SU-DHL-6 (cell line): ENCODE data around the gene SLX4.

Experiments
- H2AFZ ChIP-seq: fragments of 200-600 bp; sonication (generic); 2 replicates; pipeline ENCODE4 v1.6.1; 2014; ENCODE audit warnings: low read depth, mild to moderate bottlenecking, moderate library complexity, mixed read lengths, antibody characterized with exemption, low read length; ENCODE audit not compliant: severe bottlenecking
- H3F3A ChIP-seq: fragments of 200-600 bp; shearing (Covaris generic); 2 replicates; pipeline ENCODE4 v1.6.0; 2016; ENCODE audit warnings: antibody characterized with exemption, mild to moderate bottlenecking; ENCODE audit not compliant: insufficient read depth
- H3K27ac ChIP-seq: fragments of 200-600 bp; sonication (generic); 2 replicates; pipeline ENCODE4 v1.5.1; 2016; ENCODE audit warnings: low read depth, mild to moderate bottlenecking, low read length, moderate library complexity, mixed read lengths
- H3K27me3 ChIP-seq: fragments of 200-600 bp; sonication (generic), shearing (Covaris generic); 2 replicates; pipeline ENCODE4 v1.6.0; 2014; ENCODE audit warnings: mild to moderate bottlenecking, low read length
- H3K36me3 ChIP-seq: fragments of 200-600 bp; sonication (generic); 2 replicates; pipeline ENCODE4 v1.6.1; 2014; ENCODE audit warnings: mild to moderate bottlenecking, low read length, mixed read lengths
- H3K4me2 ChIP-seq: fragments of 300-600, 200-600 bp; shearing (Covaris generic), sonication (generic); 2 replicates; pipeline ENCODE4 v1.6.0; 2014; ENCODE audit warnings: low read length, low read depth, mild to moderate bottlenecking; ENCODE audit not compliant: poor library complexity, severe bottlenecking
- H3K4me3 ChIP-seq: fragments of 200-600 bp; sonication (generic); 2 replicates; pipeline ENCODE4 v1.5.1; 2014; ENCODE audit warnings: antibody characterized with exemption, low read length, mild to moderate bottlenecking, mixed read lengths; ENCODE audit not compliant: insufficient read depth, poor library complexity, severe bottlenecking
- H3K79me2 ChIP-seq: fragments of 200-600 bp; sonication (generic); 2 replicates; pipeline ENCODE4 v1.6.1; 2014; ENCODE audit warnings: mild to moderate bottlenecking, low read length, moderate library complexity; ENCODE audit not compliant: insufficient read depth
- H3K9ac ChIP-seq: fragments of 200-600 bp; sonication (generic); 2 replicates; pipeline ENCODE4 v1.7.0; 2014; ENCODE audit warnings: mild to moderate bottlenecking, low read length
- H3K9me2 ChIP-seq: fragments of 200-600 bp; sonication (generic); replicated peaks from 2 replicates; pipeline ENCODE4 v1.6.1; 2014; ENCODE audit warnings: low read length; ENCODE audit not compliant: insufficient read depth
- H3K9me3 ChIP-seq: fragments of 200-600 bp; sonication (generic); 2 replicates; pipeline ENCODE4 v1.6.1; 2014; ENCODE audit warnings: low read length, mixed read lengths; ENCODE audit not compliant: insufficient read depth
- H4K20me1 ChIP-seq: fragments of 200-600 bp; sonication (generic); 2 replicates; pipeline ENCODE4 v1.6.1; 2014; ENCODE audit warnings: low read depth, mild to moderate bottlenecking, antibody characterized with exemption, low read length, moderate library complexity, mixed read lengths
- EZH2phosphoT487 ChIP-seq: fragments of 200-600 bp; sonication (generic), shearing (Covaris generic); conservative IDR thresholded peaks from 2 replicates; pipeline ENCODE4 v1.6.1; 2018; ENCODE audit warnings: mild to moderate bottlenecking, antibody characterized with exemption, low read length, moderate library complexity, mixed read lengths
- TF ChIP-seq, protein P1 (sequence below): fragments of 200-600 bp; sonication (generic); IDR thresholded peaks from one replicate; pipeline ENCODE4 v1.5.1; 2017; ENCODE audit warnings: antibody characterized with exemption, mild to moderate bottlenecking, low read length, moderate library complexity; ENCODE audit not compliant: insufficient read depth, poor library complexity, severe bottlenecking

Gene SLX4

DNA sequence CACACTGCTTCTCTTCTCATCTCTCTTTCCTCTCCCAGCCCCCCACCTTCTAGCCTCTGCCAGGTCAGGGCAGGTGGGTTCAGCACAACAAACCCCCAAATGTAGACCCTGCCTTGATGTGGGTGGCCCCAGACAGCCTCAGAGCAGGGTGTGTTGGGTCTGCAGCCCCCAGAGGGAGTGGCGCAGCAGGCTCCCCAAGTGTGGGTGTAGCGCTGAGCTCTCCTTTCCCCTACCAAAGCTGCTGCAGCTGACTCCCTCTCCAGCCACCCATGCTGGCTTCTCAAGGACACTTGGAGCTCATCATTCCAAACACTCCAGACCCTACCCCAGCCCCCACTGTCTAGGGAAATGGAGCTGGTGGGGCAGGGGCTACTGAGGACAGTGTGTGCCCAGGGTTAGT, 61.5 kb downstream of the SLX4 start:
- TF ChIP-seq EZH2phosphoT487, result no peak
- TF ChIP-seq, protein P1, sequence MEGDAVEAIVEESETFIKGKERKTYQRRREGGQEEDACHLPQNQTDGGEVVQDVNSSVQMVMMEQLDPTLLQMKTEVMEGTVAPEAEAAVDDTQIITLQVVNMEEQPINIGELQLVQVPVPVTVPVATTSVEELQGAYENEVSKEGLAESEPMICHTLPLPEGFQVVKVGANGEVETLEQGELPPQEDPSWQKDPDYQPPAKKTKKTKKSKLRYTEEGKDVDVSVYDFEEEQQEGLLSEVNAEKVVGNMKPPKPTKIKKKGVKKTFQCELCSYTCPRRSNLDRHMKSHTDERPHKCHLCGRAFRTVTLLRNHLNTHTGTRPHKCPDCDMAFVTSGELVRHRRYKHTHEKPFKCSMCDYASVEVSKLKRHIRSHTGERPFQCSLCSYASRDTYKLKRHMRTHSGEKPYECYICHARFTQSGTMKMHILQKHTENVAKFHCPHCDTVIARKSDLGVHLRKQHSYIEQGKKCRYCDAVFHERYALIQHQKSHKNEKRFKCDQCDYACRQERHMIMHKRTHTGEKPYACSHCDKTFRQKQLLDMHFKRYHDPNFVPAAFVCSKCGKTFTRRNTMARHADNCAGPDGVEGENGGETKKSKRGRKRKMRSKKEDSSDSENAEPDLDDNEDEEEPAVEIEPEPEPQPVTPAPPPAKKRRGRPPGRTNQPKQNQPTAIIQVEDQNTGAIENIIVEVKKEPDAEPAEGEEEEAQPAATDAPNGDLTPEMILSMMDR, result no peak

DNA sequence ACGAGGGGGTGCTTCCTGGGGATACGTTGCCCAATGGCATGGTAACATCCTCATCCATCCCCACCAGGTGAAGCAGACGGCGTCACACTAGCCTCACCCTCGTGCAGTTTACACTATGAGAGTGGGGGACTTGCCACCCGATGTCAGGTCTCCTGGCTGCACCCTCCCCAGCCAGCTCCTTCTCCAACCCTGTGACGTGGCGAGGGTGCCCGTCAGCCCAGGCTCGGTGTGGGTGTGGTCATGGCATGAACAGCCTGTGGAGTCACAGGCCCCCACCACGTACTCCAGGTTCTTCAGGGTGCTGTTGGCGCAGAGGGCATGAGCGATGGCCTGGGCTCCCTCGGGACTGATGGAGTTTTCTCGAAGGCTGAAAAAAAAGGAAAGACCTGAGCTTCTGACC, 62.5 kb downstream of the SLX4 start:
- TF ChIP-seq EZH2phosphoT487, result no peak
- TF ChIP-seq, protein P1, result no peak
- H3K36me3 ChIP-seq, result peaks cover 19% of the 10 kb centered on the region; the same call in 1 of the 2 replicates

More for the DNA sequence above, 61.5 kb downstream of the SLX4 start:
- no peaks in the 10 kb centered on the region for H3K27me3 ChIP-seq
- H3K9me3 ChIP-seq, result no peaks in the 10 kb centered on the region
- H3K9ac ChIP-seq, result no peak overlapping the region
- H3K9me2 ChIP-seq, result no peaks in the 10 kb centered on the region
- no peaks in the 10 kb centered on the region; the same call in 1 of the 2 replicates for H3F3A ChIP-seq
- no peak overlapping the region for H3K4me3 ChIP-seq
- H3K4me2 ChIP-seq, result no peak overlapping the region
- peaks cover 28% of the 10 kb centered on the region for H3K36me3 ChIP-seq
- no peaks in the 10 kb centered on the region for H3K79me2 ChIP-seq
- H2AFZ ChIP-seq, result no peak overlapping the region
- no peak overlapping the region for H3K27ac ChIP-seq
- no peaks in the 10 kb centered on the region for H4K20me1 ChIP-seq

DNA sequence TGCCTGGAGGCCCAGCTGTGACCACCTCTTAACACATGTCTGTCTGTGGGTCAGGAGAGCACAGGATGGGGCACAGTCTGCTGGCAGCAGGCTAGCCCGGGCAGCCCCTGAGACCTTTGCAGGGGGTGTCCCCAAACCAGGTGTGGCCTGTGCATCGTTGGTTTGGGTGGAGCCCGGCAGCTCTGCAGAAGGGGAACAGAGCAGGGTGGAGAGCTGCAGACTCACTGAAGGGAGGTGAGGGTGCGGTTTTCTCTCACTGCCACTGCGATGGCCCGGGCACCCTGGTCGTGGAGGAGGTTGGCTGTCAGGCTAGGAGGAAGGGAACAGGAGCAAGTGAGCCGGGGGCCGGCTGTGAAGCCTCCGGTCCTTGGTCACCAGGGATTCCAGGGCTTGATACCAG, 63.0 kb downstream of the SLX4 start:
- H3F3A ChIP-seq, result no peaks in the 10 kb centered on the region; the same call in 1 of the 2 replicates
- H3K4me3 ChIP-seq, result no peak overlapping the region
- H3K4me2 ChIP-seq, result no peak overlapping the region
- H3K9ac ChIP-seq, result no peak overlapping the region
- peaks cover 17% of the 10 kb centered on the region; the same call in 1 of the 2 replicates for H3K36me3 ChIP-seq
- no peak overlapping the region for H3K27ac ChIP-seq
- H4K20me1 ChIP-seq, result no peaks in the 10 kb centered on the region
- no peaks in the 10 kb centered on the region for H3K9me3 ChIP-seq
- H3K79me2 ChIP-seq, result no peaks in the 10 kb centered on the region
- H3K9me2 ChIP-seq, result no peaks in the 10 kb centered on the region
- no peak overlapping the region for H2AFZ ChIP-seq
- no peak for TF ChIP-seq EZH2phosphoT487
- TF ChIP-seq, protein P1, result no peak
- H3K27me3 ChIP-seq, result no peaks in the 10 kb centered on the region

More for the DNA sequence above, 62.5 kb downstream of the SLX4 start:
- no peaks in the 10 kb centered on the region for H3K79me2 ChIP-seq
- no peak overlapping the region for H3K4me2 ChIP-seq
- no peaks in the 10 kb centered on the region for H3K9me2 ChIP-seq
- no peaks in the 10 kb centered on the region; the same call in 1 of the 2 replicates for H3F3A ChIP-seq
- H3K27ac ChIP-seq, result no peak overlapping the region
- H3K9me3 ChIP-seq, result no peaks in the 10 kb centered on the region
- H3K27me3 ChIP-seq, result no peaks in the 10 kb centered on the region
- no peak overlapping the region for H3K4me3 ChIP-seq
- H4K20me1 ChIP-seq, result no peaks in the 10 kb centered on the region
- no peak overlapping the region for H3K9ac ChIP-seq
- H2AFZ ChIP-seq, result no peak overlapping the region
